GM19467 (cell line): ENCODE results near the gene PCDHA11.
"Not testable (repeated sequence)": the region's sequence is repeated elsewhere in the genome, so short reads cannot be mapped to it uniquely, and the experiment has no call there.

Experiments
- ATAC-seq: cut with Tn5 transposase; IDR thresholded peaks from one replicate; pipeline ENCODE4 v1.9.1; 2021; ENCODE audit warnings: mild to moderate bottlenecking, moderate library complexity; ENCODE audit not compliant: unreplicated experiment

PCDHA11 gene

GRCh38 chr5:140849831-140850634 is 18.7 kb upstream of the PCDHA11 start:
- ATAC-seq: not testable (repeated sequence)

- ATAC-seq: no peak
Measured at GRCh38 chr5:140855772-140856674, 12.7 kb upstream of the PCDHA11 start, which contains the start of gene PCDHA10. Gene PCDHA10, plus strand, starts transcription at chr5:140855897. Its CDS starts 152 bp downstream, at chr5:140856049.

GRCh38 chr5:140857177-140857986 is 11.4 kb upstream of the PCDHA11 start:
- no peak for ATAC-seq

GRCh38 chr5:140857987-140858240 is 10.8 kb upstream of the PCDHA11 start:
- no peak for ATAC-seq

- no peak for ATAC-seq
Measured at GRCh38 chr5:140862441-140863295, 6.1 kb upstream of the PCDHA11 start.

- ATAC-seq: no peak
Measured at GRCh38 chr5:140869555-140869886, 764 bp downstream of the PCDHA11 start.

- ATAC-seq: no peak
Measured at GRCh38 chr5:140870221-140871201, 1.8 kb downstream of the PCDHA11 start.

GRCh38 chr5:140875085-140876065 is 6.6 kb downstream of the PCDHA11 start, which contains the start of gene PCDHA12:
Gene PCDHA12, plus strand, starts transcription at chr5:140875308. Its CDS starts 165 bp downstream, at chr5:140875473.
- ATAC-seq: no peak

- ATAC-seq: not testable (repeated sequence)
Measured at GRCh38 chr5:140876541-140877261, 7.9 kb downstream of the PCDHA11 start.

GRCh38 chr5:140877262-140877581 is 8.5 kb downstream of the PCDHA11 start:
- no peak for ATAC-seq

- ATAC-seq: no peak
Measured at GRCh38 chr5:140881889-140882590, 13.3 kb downstream of the PCDHA11 start, which contains the start of gene PCDHA13. Gene PCDHA13, plus strand, starts transcription at chr5:140882124. Its CDS starts 145 bp downstream, at chr5:140882269.

GRCh38 chr5:140882591-140882899 is 13.8 kb downstream of the PCDHA11 start:
- ATAC-seq: no peak

GRCh38 chr5:140883373-140883772 is 14.6 kb downstream of the PCDHA11 start:
- no peak for ATAC-seq

GRCh38 chr5:140883927-140884697 is 15.4 kb downstream of the PCDHA11 start:
- ATAC-seq: no peak

GRCh38 chr5:140916325-140916724 is 47.6 kb downstream of the PCDHA11 start:
- no peak for ATAC-seq
